ENCODE measurements around the gene ARHGEF9.

Gene ARHGEF9

GRCh38 chrX:63810746-63811145 lies 25.7 kb upstream of the ARHGEF9 start:
- no peak for TF ChIP-seq POLR2AphosphoS5 (IDR thresholded peaks at IDR 0.05; ENCODE audit: low read depth, low read length)

DNA sequence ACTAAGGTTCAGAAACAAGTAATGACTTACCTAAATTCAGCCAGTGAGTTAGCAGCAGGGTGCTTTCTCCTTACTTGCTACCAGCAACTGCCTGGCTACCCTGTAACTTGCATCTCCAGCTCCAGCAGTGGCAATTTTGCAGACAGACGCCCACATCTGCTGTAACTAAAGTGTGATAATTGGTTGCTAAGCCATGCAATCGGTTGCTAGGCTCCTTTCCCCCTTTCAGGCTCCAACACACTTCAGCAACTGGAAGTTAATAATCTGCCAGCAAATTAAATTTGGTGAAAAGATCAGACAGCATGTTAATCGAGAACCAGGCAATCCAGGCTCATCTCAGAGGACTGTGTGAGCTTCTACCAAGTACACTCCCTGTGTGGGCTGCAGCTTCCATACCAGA lies 24.2 kb upstream of the ARHGEF9 start:
- TF ChIP-seq, protein P1, sequence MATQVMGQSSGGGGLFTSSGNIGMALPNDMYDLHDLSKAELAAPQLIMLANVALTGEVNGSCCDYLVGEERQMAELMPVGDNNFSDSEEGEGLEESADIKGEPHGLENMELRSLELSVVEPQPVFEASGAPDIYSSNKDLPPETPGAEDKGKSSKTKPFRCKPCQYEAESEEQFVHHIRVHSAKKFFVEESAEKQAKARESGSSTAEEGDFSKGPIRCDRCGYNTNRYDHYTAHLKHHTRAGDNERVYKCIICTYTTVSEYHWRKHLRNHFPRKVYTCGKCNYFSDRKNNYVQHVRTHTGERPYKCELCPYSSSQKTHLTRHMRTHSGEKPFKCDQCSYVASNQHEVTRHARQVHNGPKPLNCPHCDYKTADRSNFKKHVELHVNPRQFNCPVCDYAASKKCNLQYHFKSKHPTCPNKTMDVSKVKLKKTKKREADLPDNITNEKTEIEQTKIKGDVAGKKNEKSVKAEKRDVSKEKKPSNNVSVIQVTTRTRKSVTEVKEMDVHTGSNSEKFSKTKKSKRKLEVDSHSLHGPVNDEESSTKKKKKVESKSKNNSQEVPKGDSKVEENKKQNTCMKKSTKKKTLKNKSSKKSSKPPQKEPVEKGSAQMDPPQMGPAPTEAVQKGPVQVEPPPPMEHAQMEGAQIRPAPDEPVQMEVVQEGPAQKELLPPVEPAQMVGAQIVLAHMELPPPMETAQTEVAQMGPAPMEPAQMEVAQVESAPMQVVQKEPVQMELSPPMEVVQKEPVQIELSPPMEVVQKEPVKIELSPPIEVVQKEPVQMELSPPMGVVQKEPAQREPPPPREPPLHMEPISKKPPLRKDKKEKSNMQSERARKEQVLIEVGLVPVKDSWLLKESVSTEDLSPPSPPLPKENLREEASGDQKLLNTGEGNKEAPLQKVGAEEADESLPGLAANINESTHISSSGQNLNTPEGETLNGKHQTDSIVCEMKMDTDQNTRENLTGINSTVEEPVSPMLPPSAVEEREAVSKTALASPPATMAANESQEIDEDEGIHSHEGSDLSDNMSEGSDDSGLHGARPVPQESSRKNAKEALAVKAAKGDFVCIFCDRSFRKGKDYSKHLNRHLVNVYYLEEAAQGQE (IDR thresholded peaks at IDR 0.05; ENCODE audit: insufficient read depth in 1 of 2, low read depth in 2 of 2, low read length in 2 of 2) = no peak
- TF ChIP-seq FOXP2 (optimal IDR thresholded peaks at IDR 0.05; ENCODE audit: borderline replicate concordance, extremely low read depth, extremely low read length, insufficient read depth) (no peak), POLR2AphosphoS5 (IDR thresholded peaks at IDR 0.05; ENCODE audit: low read depth, low read length) (no peak), TAF1 (IDR thresholded peaks at IDR 0.05; ENCODE audit: borderline replicate concordance, insufficient read depth, low read length) (no peak), SIN3A (IDR thresholded peaks at IDR 0.05; ENCODE audit: borderline replicate concordance, insufficient read depth, low read length) (no peak)

GRCh38 chrX:63785708-63786040 lies 660 bp upstream of the ARHGEF9 start:
- TF ChIP-seq, protein P1 (IDR thresholded peaks at IDR 0.05; ENCODE audit: insufficient read depth in 1 of 2, low read depth in 2 of 2, low read length in 2 of 2) = no peak
- TF ChIP-seq POLR2AphosphoS5 (IDR thresholded peaks at IDR 0.05; ENCODE audit: low read depth, low read length) = no peak
- no peak for TF ChIP-seq TAF1 (IDR thresholded peaks at IDR 0.05; ENCODE audit: borderline replicate concordance, insufficient read depth, low read length)
- no peak for TF ChIP-seq FOXP2 (optimal IDR thresholded peaks at IDR 0.05; ENCODE audit: borderline replicate concordance, extremely low read depth, extremely low read length, insufficient read depth)
- TF ChIP-seq SIN3A (IDR thresholded peaks at IDR 0.05; ENCODE audit: borderline replicate concordance, insufficient read depth, low read length) = no peak

DNA sequence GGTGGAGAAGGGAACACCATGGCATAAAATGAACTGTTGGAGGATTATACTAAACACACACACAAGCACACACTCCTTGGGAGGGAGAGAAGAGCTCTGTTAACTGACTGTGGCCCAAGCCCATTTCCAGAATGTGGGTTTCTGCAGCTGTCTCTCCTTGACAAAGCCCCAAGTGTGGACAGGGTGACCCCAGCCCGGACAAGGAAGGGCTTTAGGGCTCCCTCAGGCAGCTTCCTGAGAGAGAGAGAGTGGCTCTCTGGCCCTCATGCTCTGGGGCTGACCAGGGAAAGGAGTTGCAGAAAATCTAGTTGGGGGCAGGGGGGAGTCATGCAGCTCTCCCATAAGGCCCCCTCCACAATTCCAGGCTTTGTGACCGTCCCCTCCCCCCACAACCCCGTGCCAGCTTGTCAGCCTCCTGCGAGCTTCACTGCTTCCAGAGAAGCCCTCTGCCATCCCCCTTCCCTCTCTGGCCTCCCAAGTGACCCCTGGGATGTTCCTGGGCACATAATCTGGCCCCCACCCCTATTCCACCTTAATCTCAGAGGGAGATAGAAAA lies 590 bp downstream of the ARHGEF9 start:
- no peak for TF ChIP-seq SIN3A (IDR thresholded peaks at IDR 0.05; ENCODE audit: borderline replicate concordance, insufficient read depth, low read length)
- TF ChIP-seq, protein P1 (IDR thresholded peaks at IDR 0.05; ENCODE audit: insufficient read depth in 1 of 2, low read depth in 2 of 2, low read length in 2 of 2) = no peak
- no peak for TF ChIP-seq FOXP2 (optimal IDR thresholded peaks at IDR 0.05; ENCODE audit: borderline replicate concordance, extremely low read depth, extremely low read length, insufficient read depth)

- no peak for TF ChIP-seq SIN3A (IDR thresholded peaks at IDR 0.05; ENCODE audit: borderline replicate concordance, insufficient read depth, low read length)
- TF ChIP-seq TAF1 (IDR thresholded peaks at IDR 0.05; ENCODE audit: borderline replicate concordance, insufficient read depth, low read length) = no peak
- TF ChIP-seq, protein P1 (IDR thresholded peaks at IDR 0.05; ENCODE audit: insufficient read depth in 1 of 2, low read depth in 2 of 2, low read length in 2 of 2) = no peak
- no peak for TF ChIP-seq FOXP2 (optimal IDR thresholded peaks at IDR 0.05; ENCODE audit: borderline replicate concordance, extremely low read depth, extremely low read length, insufficient read depth)
- no peak for TF ChIP-seq POLR2AphosphoS5 (IDR thresholded peaks at IDR 0.05; ENCODE audit: low read depth, low read length)
Measured at GRCh38 chrX:63782515-63782914, 2.5 kb downstream of the ARHGEF9 start.
